K562 (cell line): Measurements from ENCODE around the gene C2orf81. TPM values are rescaled to one million over a fixed set of nuclear protein-coding genes. Genes with fewer than 3 reads are reported as not detected.

Experiments
- AFF4 ChIP-seq: sonication (generic); formaldehyde crosslinking; IDR thresholded peaks from 2 replicates; pipeline ENCODE4 v1.8.0; 2023; ENCODE audit warnings: mild to moderate bottlenecking, missing genetic modification reagents
- BHLHE40 ChIP-seq: IDR thresholded peaks from 2 replicates; pipeline ENCODE4 v1.6.1; 2011; ENCODE audit warnings: low read length, improper control_type of control experiment
- CEBPZ ChIP-seq: fragments of 150-350 bp; IDR thresholded peaks from 2 replicates; pipeline ENCODE4 v1.6.1; 2014; ENCODE audit warnings: low read depth, mild to moderate bottlenecking, low read length, borderline replicate concordance
- FOXA3 ChIP-seq, 2 experiments: fragments of 450-650 bp in 1 of 2; sonication (generic) in 1 of 2; formaldehyde crosslinking; IDR thresholded peaks in 1 of 2; conservative IDR thresholded peaks in 1 of 2; 2 replicates each; pipeline versions ENCODE4 v1.4.0 to v1.8.0; 2020 to 2022; ENCODE audit warnings: mild to moderate bottlenecking in 2 of 2, missing genetic modification reagents in 1 of 2
- NFE2L1 ChIP-seq: fragments of 450-650 bp; IDR thresholded peaks from 2 replicates; pipeline ENCODE4 v1.6.1; 2016; ENCODE audit warnings: missing genetic modification characterization, low read depth, mild to moderate bottlenecking, missing compliant biosample characterization, moderate library complexity, borderline replicate concordance
- NFIX ChIP-seq: fragments of 250-450 bp; sonication (Bioruptor Pico); IDR thresholded peaks from 2 replicates; pipeline ENCODE4 v1.4.0; 2020; ENCODE audit warnings: low read depth, mild to moderate bottlenecking, moderate library complexity
- NFYB ChIP-seq: IDR thresholded peaks from 2 replicates; pipeline ENCODE4 v1.6.1; 2011; ENCODE audit warnings: mild to moderate bottlenecking, moderate library complexity; ENCODE audit not compliant: insufficient read length; ENCODE audit errors: extremely low read depth
- SRSF9 ChIP-seq: fragments of 200-400 bp; formaldehyde crosslinking; IDR thresholded peaks from 2 replicates; pipeline ENCODE4 v1.6.1; 2017; ENCODE audit warnings: low read depth, low read length, borderline replicate concordance
- TARDBP ChIP-seq: fragments of 450-650 bp; IDR thresholded peaks from 2 replicates; pipeline ENCODE4 v1.6.1; 2016
- TEAD1 ChIP-seq, 2 experiments: fragments of 450-650 bp in 1 of 2; sonication (generic) in 1 of 2; formaldehyde crosslinking; IDR thresholded peaks; 2 replicates each; pipeline versions ENCODE4 v1.4.0 to v1.8.0; 2020 to 2022; ENCODE audit warnings: mild to moderate bottlenecking in 2 of 2, missing genetic modification reagents in 1 of 2
- TFAM ChIP-seq: fragments of 250-450 bp; sonication (Bioruptor Pico); conservative IDR thresholded peaks from 2 replicates; pipeline ENCODE4 v1.5.0; 2021; ENCODE audit warnings: mild to moderate bottlenecking, moderate library complexity
- TRIM25 ChIP-seq: fragments of 450-650 bp; IDR thresholded peaks from 2 replicates; pipeline ENCODE4 v1.7.0; 2016; ENCODE audit warnings: borderline replicate concordance
- TSC22D4 ChIP-seq: fragments of 450-650 bp; IDR thresholded peaks from 2 replicates; pipeline ENCODE4 v1.6.1; 2016; ENCODE audit warnings: missing genetic modification characterization, missing biosample characterization, control low read depth
- ZBTB43 ChIP-seq: sonication (generic); formaldehyde crosslinking; IDR thresholded peaks from 2 replicates; pipeline ENCODE4 v1.8.0; 2023; ENCODE audit warnings: mild to moderate bottlenecking, missing genetic modification reagents
- ZNF146 ChIP-seq: IDR thresholded peaks from one replicate; pipeline ENCODE4 v1.6.1; 2018; ENCODE audit warnings: missing compliant biosample characterization; ENCODE audit not compliant: unreplicated experiment
- ZNF41 ChIP-seq: fragments of 250-450 bp; sonication (Bioruptor Pico); conservative IDR thresholded peaks from 2 replicates; pipeline ENCODE4 v1.4.0; 2020; ENCODE audit warnings: mild to moderate bottlenecking
- polyA plus RNA-seq, 8 experiments: library from polyadenylated mRNA; depleted of rRNA in 4 of 8; stranded (reverse) in 5 of 8; unstranded in 3 of 8; fragments of >200 nt; fragmentation: Nextera tagmentation in 2 of 8; fragmentation: Illumina TruSeq in 1 of 8; extraction: Ambion mirVana in 2 of 8; extraction: Trizol in 1 of 8; gene quantifications; 2 replicates each; pipeline versions ENCODE4 v1.2.1 to v1.2.3, GENCODE V29; 2011 to 2014; ENCODE audit warnings: inconsistent platforms in 1 of 8, missing spikeins in 1 of 8
- total RNA-seq, 7 experiments: library from RNA; depleted of rRNA in 6 of 7; stranded (reverse); fragments of >200 nt in 6 of 7; fragmentation: Illumina TruSeq in 2 of 7; extraction: Trizol in 2 of 7; gene quantifications; 2 replicates each; pipeline versions ENCODE4 v1.2.1 to v1.2.3, GENCODE V29; 2011 to 2021; ENCODE audit warnings: low replicate concordance in 1 of 7

The C2orf81 gene
- total and polyA plus RNA-seq, 9 of the 15 experiments (the other 6 are each of a cell fraction or from before 2014, with no cell fraction given): 0.06 TPM; not detected in 8

GRCh38 chr2:74391580-74392448 lies 29.6 kb downstream of the C2orf81 start (continued):
- no peak for TF ChIP-seq TARDBP
- TF ChIP-seq TEAD1 (CRISPR knock-in tag; IDR thresholded peaks at IDR 0.05): 0 out of 4 replicates have a peak, but pooled peaks of 1 of the 2 experiments have one; percentile 8
- TF ChIP-seq FOXA3 (CRISPR knock-in tag; conservative IDR thresholded peaks at IDR 0.05 in 1 of 2, IDR thresholded peaks at IDR 0.05 in 1 of 2): no peak
- TF ChIP-seq TRIM25: no peak
- TF ChIP-seq ZNF41: no peak
- TF ChIP-seq BHLHE40: 0 out of 2 replicates have a peak, but pooled peaks have one; percentile 9
- no peak for TF ChIP-seq NFIX
- no peak for TF ChIP-seq CEBPZ
- TF ChIP-seq TSC22D4: no peak
- no peak for TF ChIP-seq SRSF9
- TF ChIP-seq AFF4 (CRISPR knock-in tag): peak; percentile 25; the same call in 1 of the 2 replicates
- no peak for TF ChIP-seq NFE2L1 (tag)
- TF ChIP-seq TFAM (CRISPR knock-in tag): no peak
- no peak for TF ChIP-seq ZNF146 (CRISPR knock-in tag)
- TF ChIP-seq ZBTB43 (CRISPR knock-in tag): no peak
- TF ChIP-seq NFYB: no peak
